ENCODE measurements around the gene OPN1SW.

The OPN1SW gene

GRCh38 chr7:128794436-128794835 lies 18.8 kb upstream of the OPN1SW start:
- no peak for DNase-seq (ENCODE audit: low spot score)
- no peak overlapping the region for H3K4me3 ChIP-seq (ENCODE audit: severe bottlenecking)
- H3K9me3 ChIP-seq (ENCODE audit: severe bottlenecking) = no peaks in the 10 kb centered on the region
- H3K36me3 ChIP-seq (ENCODE audit: low read depth) = no peaks in the 10 kb centered on the region
- no peaks in the 10 kb centered on the region for H3K4me1 ChIP-seq (ENCODE audit: insufficient read depth, poor library complexity, severe bottlenecking)
- no peaks in the 10 kb centered on the region for H3K27me3 ChIP-seq (ENCODE audit: insufficient read depth, poor library complexity, severe bottlenecking)
- ATAC-seq (ENCODE audit: low read depth) = no peak
- no peak overlapping the region for H3K27ac ChIP-seq (ENCODE audit: poor library complexity, severe bottlenecking)
- TF ChIP-seq CTCF (IDR thresholded peaks at IDR 0.05; ENCODE audit: poor library complexity, severe bottlenecking) = no peak

- Histone ChIP-seq H3K36me3 (ENCODE audit: low read depth) (no peaks in the 10 kb centered on the region), H3K27me3 (ENCODE audit: insufficient read depth, poor library complexity, severe bottlenecking) (no peaks in the 10 kb centered on the region), H3K27ac (ENCODE audit: poor library complexity, severe bottlenecking) (no peak overlapping the region), H3K9me3 (ENCODE audit: severe bottlenecking) (no peaks in the 10 kb centered on the region), H3K4me1 (ENCODE audit: insufficient read depth, poor library complexity, severe bottlenecking) (no peaks in the 10 kb centered on the region), H3K4me3 (ENCODE audit: severe bottlenecking) (no peak overlapping the region)
- DNase-seq (ENCODE audit: low spot score) (no peak), ATAC-seq (ENCODE audit: low read depth) (no peak)
- no peak for TF ChIP-seq CTCF (IDR thresholded peaks at IDR 0.05; ENCODE audit: poor library complexity, severe bottlenecking)
These were observed 18.4 kb upstream of the OPN1SW start for GRCh38 chr7:128794020-128794419.

- DNase-seq (ENCODE audit: low spot score) = no peak
- H3K4me1 ChIP-seq (ENCODE audit: insufficient read depth, poor library complexity, severe bottlenecking) = no peaks in the 10 kb centered on the region
- TF ChIP-seq CTCF (IDR thresholded peaks at IDR 0.05; ENCODE audit: poor library complexity, severe bottlenecking) = no peak
- no peak overlapping the region for H3K27ac ChIP-seq (ENCODE audit: poor library complexity, severe bottlenecking)
- H3K27me3 ChIP-seq (ENCODE audit: insufficient read depth, poor library complexity, severe bottlenecking) = no peaks in the 10 kb centered on the region
- H3K9me3 ChIP-seq (ENCODE audit: severe bottlenecking) = no peaks in the 10 kb centered on the region
- no peaks in the 10 kb centered on the region for H3K36me3 ChIP-seq (ENCODE audit: low read depth)
- ATAC-seq (ENCODE audit: low read depth) = no peak
- no peak overlapping the region for H3K4me3 ChIP-seq (ENCODE audit: severe bottlenecking)
These were observed 17.6 kb upstream of the OPN1SW start for GRCh38 chr7:128793181-128793547.

GRCh38 chr7:128792471-128793180 lies 17.0 kb upstream of the OPN1SW start:
- Histone ChIP-seq H3K9me3 (ENCODE audit: severe bottlenecking) (no peaks in the 10 kb centered on the region), H3K27ac (ENCODE audit: poor library complexity, severe bottlenecking) (no peak overlapping the region), H3K4me3 (ENCODE audit: severe bottlenecking) (no peak overlapping the region), H3K27me3 (ENCODE audit: insufficient read depth, poor library complexity, severe bottlenecking) (no peaks in the 10 kb centered on the region), H3K4me1 (ENCODE audit: insufficient read depth, poor library complexity, severe bottlenecking) (no peaks in the 10 kb centered on the region), H3K36me3 (ENCODE audit: low read depth) (no peaks in the 10 kb centered on the region)
- ATAC-seq (ENCODE audit: low read depth) = no peak
- no peak for DNase-seq (ENCODE audit: low spot score)
- no peak for TF ChIP-seq CTCF (IDR thresholded peaks at IDR 0.05; ENCODE audit: poor library complexity, severe bottlenecking)

- H3K27me3 ChIP-seq (ENCODE audit: insufficient read depth, poor library complexity, severe bottlenecking) = no peaks in the 10 kb centered on the region
- H3K4me1 ChIP-seq (ENCODE audit: insufficient read depth, poor library complexity, severe bottlenecking) = no peaks in the 10 kb centered on the region
- H3K36me3 ChIP-seq (ENCODE audit: low read depth) = no peaks in the 10 kb centered on the region
- no peaks in the 10 kb centered on the region for H3K9me3 ChIP-seq (ENCODE audit: severe bottlenecking)
- TF ChIP-seq CTCF (IDR thresholded peaks at IDR 0.05; ENCODE audit: poor library complexity, severe bottlenecking) = no peak
- H3K4me3 ChIP-seq (ENCODE audit: severe bottlenecking) = peak overlapping the region; percentile 68
- DNase-seq (ENCODE audit: low spot score) (no peak), ATAC-seq (ENCODE audit: low read depth) (0 out of 3 replicates have a peak, but pooled peaks have one; percentile 19)
- no peak overlapping the region for H3K27ac ChIP-seq (ENCODE audit: poor library complexity, severe bottlenecking)
These were observed 16.4 kb upstream of the OPN1SW start for GRCh38 chr7:128791972-128792327.
